HUES48 (cell line): ENCODE data around the gene EIF6.

ENCODE experiments used
- H3K27ac ChIP-seq: one replicate; pipeline ENCODE4 v1.7.0; 2013; ENCODE audit warnings: low read depth, low read length, inconsistent platforms
- H3K27me3 ChIP-seq: 2 replicates; pipeline ENCODE4 v1.6.1; 2013; ENCODE audit warnings: mild to moderate bottlenecking, low read length; ENCODE audit not compliant: control insufficient read depth, insufficient read depth
- H3K36me3 ChIP-seq: 2 replicates; pipeline ENCODE4 v1.6.1; 2013; ENCODE audit warnings: low read length; ENCODE audit not compliant: control insufficient read depth, insufficient read depth
- H3K4me1 ChIP-seq: 2 replicates; pipeline ENCODE4 v1.6.1; 2013; ENCODE audit warnings: mild to moderate bottlenecking, low read length; ENCODE audit not compliant: control insufficient read depth, insufficient read depth
- H3K4me3 ChIP-seq: 2 replicates; pipeline ENCODE4 v1.5.1; 2013; ENCODE audit warnings: mild to moderate bottlenecking, low read depth, low read length
- H3K9ac ChIP-seq: 2 replicates; pipeline ENCODE4 v1.6.1; 2013; ENCODE audit warnings: mild to moderate bottlenecking, low read depth, low read length, moderate library complexity
- H3K9me3 ChIP-seq: 2 replicates; pipeline ENCODE4 v1.6.1; 2013; ENCODE audit warnings: low read length; ENCODE audit not compliant: control insufficient read depth, insufficient read depth

EIF6 gene

GRCh38 chr20:35284992-35285805 lies 627 bp upstream of the EIF6 start:
- Histone ChIP-seq H3K4me3 (peak overlapping the region; percentile 98), H3K9ac (peak overlapping the region; percentile 47), H3K36me3 (peaks cover 25% of the 10 kb centered on the region), H3K27ac (peak overlapping the region; percentile 89), H3K4me1 (peaks cover 5% of the 10 kb centered on the region; the same call in 1 of the 2 replicates), H3K9me3 (no peaks in the 10 kb centered on the region), H3K27me3 (no peaks in the 10 kb centered on the region)

GRCh38 chr20:35283441-35284266 lies 918 bp downstream of the EIF6 start:
- H3K36me3 ChIP-seq: peaks cover 40% of the 10 kb centered on the region
- peaks cover 5% of the 10 kb centered on the region; the same call in 1 of the 2 replicates for H3K4me1 ChIP-seq
- peak overlapping the region; percentile 93 for H3K9ac ChIP-seq
- H3K27me3 ChIP-seq: no peaks in the 10 kb centered on the region
- no peaks in the 10 kb centered on the region for H3K9me3 ChIP-seq
- H3K27ac ChIP-seq: peak overlapping the region; percentile 89
- peak overlapping the region; percentile 98 for H3K4me3 ChIP-seq

- peaks cover 12% of the 10 kb centered on the region for H3K4me1 ChIP-seq
- H3K9me3 ChIP-seq: no peaks in the 10 kb centered on the region
- H3K27ac ChIP-seq: no peak overlapping the region
- no peak overlapping the region for H3K4me3 ChIP-seq
- no peaks in the 10 kb centered on the region for H3K27me3 ChIP-seq
- no peak overlapping the region for H3K9ac ChIP-seq
- H3K36me3 ChIP-seq: peaks cover 44% of the 10 kb centered on the region
These were observed 3.0 kb downstream of the EIF6 start for GRCh38 chr20:35281506-35282101.

- no peak overlapping the region for H3K9ac ChIP-seq
- peaks cover 12% of the 10 kb centered on the region for H3K4me1 ChIP-seq
- no peaks in the 10 kb centered on the region for H3K9me3 ChIP-seq
- no peak overlapping the region for H3K4me3 ChIP-seq
- no peaks in the 10 kb centered on the region for H3K27me3 ChIP-seq
- peaks cover 44% of the 10 kb centered on the region for H3K36me3 ChIP-seq
- H3K27ac ChIP-seq: no peak overlapping the region
These were observed 4.0 kb downstream of the EIF6 start for GRCh38 chr20:35280523-35280922.

GRCh38 chr20:35279533-35280174 lies 4.9 kb downstream of the EIF6 start:
- no peak overlapping the region for H3K4me3 ChIP-seq
- no peaks in the 10 kb centered on the region for H3K9me3 ChIP-seq
- peaks cover 12% of the 10 kb centered on the region for H3K4me1 ChIP-seq
- H3K27me3 ChIP-seq: no peaks in the 10 kb centered on the region
- H3K9ac ChIP-seq: no peak overlapping the region
- peaks cover 44% of the 10 kb centered on the region for H3K36me3 ChIP-seq
- no peak overlapping the region for H3K27ac ChIP-seq

GRCh38 chr20:35279040-35279439 lies 5.5 kb downstream of the EIF6 start:
- H3K27me3 ChIP-seq: no peaks in the 10 kb centered on the region
- peaks cover 12% of the 10 kb centered on the region for H3K4me1 ChIP-seq
- no peak overlapping the region for H3K9ac ChIP-seq
- peaks cover 44% of the 10 kb centered on the region for H3K36me3 ChIP-seq
- peak overlapping the region; percentile 93 for H3K27ac ChIP-seq
- H3K9me3 ChIP-seq: no peaks in the 10 kb centered on the region
- no peak overlapping the region for H3K4me3 ChIP-seq

GRCh38 chr20:35277531-35278395 lies 6.8 kb downstream of the EIF6 start, which contains the start of gene MMP24OS:
Gene MMP24OS (minus strand): TSS chr20:35278122. CDS start chr20:35277929, 193 bp downstream.
- Histone ChIP-seq H3K4me1 (peaks cover 7% of the 10 kb centered on the region), H3K27me3 (no peaks in the 10 kb centered on the region), H3K36me3 (peaks cover 40% of the 10 kb centered on the region), H3K9me3 (no peaks in the 10 kb centered on the region), H3K9ac (peak within 1 kb of the TSS; percentile 69), H3K4me3 (peak within 1 kb of the TSS; percentile 72), H3K27ac (peak within 1 kb of the TSS; percentile 93)

- Histone ChIP-seq H3K9ac (peak overlapping the region; percentile 69), H3K36me3 (peaks cover 40% of the 10 kb centered on the region)
These were observed 7.4 kb downstream of the EIF6 start for GRCh38 chr20:35277127-35277526.

GRCh38 chr20:35276408-35276807 lies 8.2 kb downstream of the EIF6 start:
- no peak overlapping the region for H3K9ac ChIP-seq

More at GRCh38 chr20:35277127-35277526, 7.4 kb downstream of the EIF6 start:
- no peaks in the 10 kb centered on the region for H3K9me3 ChIP-seq
- H3K4me1 ChIP-seq: peaks cover 7% of the 10 kb centered on the region
- H3K4me3 ChIP-seq: peak overlapping the region; percentile 72
- peak overlapping the region; percentile 93 for H3K27ac ChIP-seq
- H3K27me3 ChIP-seq: no peaks in the 10 kb centered on the region

More at GRCh38 chr20:35276408-35276807, 8.2 kb downstream of the EIF6 start:
- no peak overlapping the region for H3K27ac ChIP-seq
- no peaks in the 10 kb centered on the region for H3K27me3 ChIP-seq
- H3K4me3 ChIP-seq: 0 out of 2 replicates have a peak overlapping the region, but pooled peaks have one; percentile 72
- no peaks in the 10 kb centered on the region for H3K9me3 ChIP-seq
- peaks cover 7% of the 10 kb centered on the region for H3K4me1 ChIP-seq
- H3K36me3 ChIP-seq: peaks cover 41% of the 10 kb centered on the region
